Mucosa of descending colon (tissue), 3 donors: ENCODE data around the gene CLSTN2. TPM values are rescaled to one million over a fixed set of nuclear protein-coding genes. Genes with fewer than 3 reads are reported as not detected.

Source experiments
- ATAC-seq: fragments of 200-7000 bp; cut with Tn5 transposase; one replicate; pipeline ENCODE4 v1.9.1; 2020; ENCODE audit warnings: mild to moderate bottlenecking, moderate library complexity
- DNase-seq, 3 donors: peaks; one replicate each; pipeline ENCODE4 v3.0.0-alpha.2; 2020
- H3K36me3 ChIP-seq: fragments of 200-600 bp; one replicate; pipeline ENCODE4 v1.8.0; 2021; ENCODE audit warnings: low read depth, mild to moderate bottlenecking
- H3K4me1 ChIP-seq: fragments of 200-600 bp; one replicate; pipeline ENCODE4 v1.8.0; 2021; ENCODE audit warnings: low read depth, mild to moderate bottlenecking
- H3K4me3 ChIP-seq: fragments of 200-600 bp; one replicate; pipeline ENCODE4 v1.8.0; 2021; ENCODE audit warnings: mild to moderate bottlenecking
- H3K9me3 ChIP-seq: fragments of 200-600 bp; one replicate; pipeline ENCODE4 v1.8.0; 2021; ENCODE audit warnings: mild to moderate bottlenecking
- CTCF ChIP-seq: fragments of 200-600 bp; IDR thresholded peaks from one replicate; pipeline ENCODE4 v1.8.0; 2022; ENCODE audit warnings: antibody characterized with exemption, mild to moderate bottlenecking
- intact Hi-C, 2 donors: fragments of 100-400 bp; cut with DNase I in 1 of 2; cut with micrococcal nuclease in 1 of 2; formaldehyde crosslinking; loops; one replicate each; pipeline versions ENCODE4 v1.11.0 to v1.11.1; 2022; cut with DNase I, micrococcal nuclease
- total RNA-seq, 3 donors: library from RNA; stranded (reverse); fragmentation: NEBNext Ultra II Directional in 2 of 3; extraction: Animal tissue kit (Norgen Biotek cat#: 25700) in 2 of 3; gene quantifications; one replicate each; pipeline versions ENCODE4 v1.2.1 to v1.2.4, GENCODE V29; 2021 to 2023
- donor health status: DM: no; HTN: no; CAD: no; lungs with moderate emphysema.
- donor health status: DM: no; HTN: no; CAD: no.
- donor health status: DM: no; HTN: yes; CAD: no.

The CLSTN2 gene
- total RNA-seq, 3 donors from 2014 or later: 0.90 to 5.3 (median 2.5) TPM

- TF ChIP-seq CTCF: no peak
- intact Hi-C loops: no loop called here
- no peak for ATAC-seq
These were observed 536.0 kb downstream of the CLSTN2 start for GRCh38 chr3:140470962-140471361.

GRCh38 chr3:140472306-140473020 lies 537.5 kb downstream of the CLSTN2 start:
- ATAC-seq (no peak), DNase-seq (no peak)
- intact Hi-C loops: no loop called here
- no peak for TF ChIP-seq CTCF
- H3K9me3 ChIP-seq: no peaks in the 10 kb centered on the region
- H3K36me3 ChIP-seq: no peaks in the 10 kb centered on the region
- H3K4me1 ChIP-seq: no peaks in the 10 kb centered on the region
- no peak overlapping the region for H3K4me3 ChIP-seq

More at GRCh38 chr3:140470962-140471361, 536.0 kb downstream of the CLSTN2 start:
- Histone ChIP-seq H3K9me3 (no peaks in the 10 kb centered on the region), H3K4me1 (no peaks in the 10 kb centered on the region), H3K36me3 (no peaks in the 10 kb centered on the region), H3K4me3 (no peak overlapping the region)
- no peak for DNase-seq

- Histone ChIP-seq H3K4me1 (no peaks in the 10 kb centered on the region), H3K4me3 (no peak overlapping the region), H3K9me3 (no peaks in the 10 kb centered on the region), H3K36me3 (no peaks in the 10 kb centered on the region)
- intact Hi-C loops: no loop called here
- DNase-seq: no peak
- no peak for ATAC-seq
- TF ChIP-seq CTCF: no peak
These were observed 552.6 kb downstream of the CLSTN2 start for GRCh38 chr3:140487566-140487965.

- H3K4me3 ChIP-seq: no peak overlapping the region
- TF ChIP-seq CTCF: no peak
- intact Hi-C loops: no loop called here
- DNase-seq (no peak), ATAC-seq (no peak)
- H3K4me1 ChIP-seq: no peaks in the 10 kb centered on the region
- H3K36me3 ChIP-seq: no peaks in the 10 kb centered on the region
- no peaks in the 10 kb centered on the region for H3K9me3 ChIP-seq
These were observed 558.3 kb downstream of the CLSTN2 start for GRCh38 chr3:140493271-140493670.

- ATAC-seq: no peak
These were observed 560.0 kb downstream of the CLSTN2 start for GRCh38 chr3:140494970-140495369.

More at GRCh38 chr3:140494970-140495369, 560.0 kb downstream of the CLSTN2 start:
- intact Hi-C loops: no loop called here
- no peak for DNase-seq
- no peak for TF ChIP-seq CTCF
- no peaks in the 10 kb centered on the region for H3K4me1 ChIP-seq
- no peaks in the 10 kb centered on the region for H3K36me3 ChIP-seq
- no peaks in the 10 kb centered on the region for H3K9me3 ChIP-seq
- no peak overlapping the region for H3K4me3 ChIP-seq
